ENCODE measurements around the gene SMIM12.

DNA sequence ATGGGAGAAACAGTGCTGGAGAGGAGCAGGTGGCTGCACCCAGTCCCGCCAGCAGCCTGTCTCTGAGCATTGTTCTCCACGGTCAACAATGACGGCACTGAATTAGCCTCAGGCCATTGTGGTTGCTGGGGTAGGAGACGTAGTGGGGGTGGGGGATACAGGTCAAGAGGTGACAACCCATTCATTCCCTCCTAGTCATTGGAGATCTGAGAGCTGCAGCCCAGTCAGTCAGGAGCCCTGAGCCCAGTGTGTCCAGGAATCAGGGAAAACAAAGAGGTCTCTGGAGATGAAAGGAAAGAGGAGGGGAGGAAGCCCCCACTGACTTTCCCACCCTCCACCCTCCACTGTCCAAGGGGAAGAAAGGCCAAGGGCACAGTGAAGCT is 15.3 kb downstream of the SMIM12 start:
- TF ChIP-seq POLR2A (IDR thresholded peaks at IDR 0.05; ENCODE audit: low read length) (no peak), GATA1 (IDR thresholded peaks at IDR 0.05; ENCODE audit: low read depth, low read length) (no peak)

Data from erythroblast (primary cell).